Right cardiac atrium (tissue), 5 donors: Measurements from ENCODE around the gene PHF14. TPM values are rescaled to one million over a fixed set of nuclear protein-coding genes. Genes with fewer than 3 reads are reported as not detected.

ENCODE experiments used
- ATAC-seq, 2 donors: fragments of 200-7000 bp; cut with Tn5 transposase; one replicate each; pipeline versions ENCODE4 v1.8.0 to v1.9.1; 2020; ENCODE audit warnings: moderate library complexity in 2 of 2, mild to moderate bottlenecking in 1 of 2
- DNase-seq, 3 donors: peaks; one replicate each; pipeline ENCODE4 v3.0.0-alpha.2; 2020
- H3K27ac ChIP-seq: one replicate; pipeline ENCODE4 v1.5.1; 2013; ENCODE audit warnings: mild to moderate bottlenecking, low read length, control low read depth, moderate library complexity
- H3K27me3 ChIP-seq: one replicate; pipeline ENCODE4 v1.6.1; 2013; ENCODE audit not compliant: control insufficient read depth, insufficient read depth
- H3K4me1 ChIP-seq: one replicate; pipeline ENCODE4 v1.6.1; 2013; ENCODE audit warnings: low read length; ENCODE audit not compliant: control insufficient read depth, insufficient read depth
- H3K4me3 ChIP-seq: one replicate; pipeline ENCODE4 v1.5.1; 2013; ENCODE audit warnings: low read length, control low read depth
- H3K9me3 ChIP-seq: one replicate; pipeline ENCODE4 v1.6.1; 2013; ENCODE audit warnings: low read length; ENCODE audit not compliant: control insufficient read depth
- WGBS: extraction: QIAGEN DNeasy Blood & Tissue Kit; methylation state at CpG from one replicate; pipeline ENCODE4 v1.1.7; 2013; 5-methylcytosine and 5-hydroxymethylcytosine counted together
- intact Hi-C, 4 donors: fragments of 100-400 bp; cut with DNase I; formaldehyde crosslinking; loops; one replicate each; pipeline versions ENCODE4 v1.11.0 to v1.14.0; 2022 to 2023
- polyA plus RNA-seq: library from polyadenylated mRNA; stranded (reverse); fragments of 200-250 nt; gene quantifications from one replicate; pipeline ENCODE4 v1.2.3, GENCODE V29; 2013
- total RNA-seq, 4 donors: library from RNA; stranded (reverse); fragmentation: NEBNext Ultra II Directional; extraction: Animal tissue kit (Norgen Biotek cat#: 25700); gene quantifications; one replicate each; pipeline ENCODE4 v1.2.1, GENCODE V29; 2021
- donor health status: healthy with polysubstance abuse.
- donor health status: DM: no; HTN: yes; CAD: no.
- donor health status: DM: no; HTN: no; CAD: no.
- donor health status: DM: no; HTN: yes; CAD: no; lungs with severe emphysema.
- donor health status: DM: yes; HTN: yes; CAD: no.

Gene PHF14
- total and polyA plus RNA-seq, 5 donors: 9.8 to 17.3 (median 16.9) TPM

DNA sequence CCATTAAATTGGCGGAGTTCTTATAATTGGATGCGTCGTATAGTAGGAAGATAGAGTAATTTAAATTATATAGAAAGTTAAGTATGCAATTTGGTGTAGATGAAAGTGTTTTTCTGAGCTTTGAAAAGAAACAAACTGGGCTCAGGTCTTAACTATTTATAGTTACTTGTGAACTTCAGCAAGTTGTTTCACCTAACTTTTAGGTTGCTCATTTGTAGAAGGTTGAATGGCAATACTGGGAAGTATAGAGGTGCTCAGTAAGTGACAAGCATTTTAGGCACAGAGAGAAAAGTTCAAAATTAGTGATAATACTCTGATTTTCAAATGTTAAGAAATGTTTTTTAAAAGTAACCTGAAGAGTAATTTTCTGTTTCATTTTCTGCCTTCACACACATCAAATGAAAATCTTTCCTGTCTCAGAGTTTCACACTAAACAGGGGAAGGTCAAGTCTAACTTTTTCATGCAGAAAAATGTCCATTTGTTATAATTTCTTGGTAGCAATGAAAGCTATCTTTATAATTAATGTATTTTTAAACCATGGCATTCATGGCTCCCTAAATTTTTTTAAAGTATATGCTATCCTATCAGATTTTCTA lies 146.5 kb downstream of the PHF14 start:
- Histone ChIP-seq H3K4me1 (no peaks in the 10 kb centered on the region), H3K9me3 (no peaks in the 10 kb centered on the region), H3K4me3 (no peak overlapping the region), H3K27me3 (no peaks in the 10 kb centered on the region), H3K27ac (no peak overlapping the region)
- intact Hi-C loops: no loop called here
- DNase-seq (no peak), ATAC-seq (no peak)
- WGBS: 99% methylated on average over 3 of the region's 3 CpGs

- no peak overlapping the region for H3K27ac ChIP-seq
- DNase-seq: no peak
- no peak overlapping the region for H3K4me3 ChIP-seq
- H3K27me3 ChIP-seq: no peaks in the 10 kb centered on the region
- no peaks in the 10 kb centered on the region for H3K9me3 ChIP-seq
- intact Hi-C loops: no loop called here
- 95% methylated on average over 3 of the region's 3 CpGs for WGBS
- ATAC-seq: no peak
- H3K4me1 ChIP-seq: no peaks in the 10 kb centered on the region
Measured at GRCh38 chr7:11120675-11121220, 147.1 kb downstream of the PHF14 start.

DNA sequence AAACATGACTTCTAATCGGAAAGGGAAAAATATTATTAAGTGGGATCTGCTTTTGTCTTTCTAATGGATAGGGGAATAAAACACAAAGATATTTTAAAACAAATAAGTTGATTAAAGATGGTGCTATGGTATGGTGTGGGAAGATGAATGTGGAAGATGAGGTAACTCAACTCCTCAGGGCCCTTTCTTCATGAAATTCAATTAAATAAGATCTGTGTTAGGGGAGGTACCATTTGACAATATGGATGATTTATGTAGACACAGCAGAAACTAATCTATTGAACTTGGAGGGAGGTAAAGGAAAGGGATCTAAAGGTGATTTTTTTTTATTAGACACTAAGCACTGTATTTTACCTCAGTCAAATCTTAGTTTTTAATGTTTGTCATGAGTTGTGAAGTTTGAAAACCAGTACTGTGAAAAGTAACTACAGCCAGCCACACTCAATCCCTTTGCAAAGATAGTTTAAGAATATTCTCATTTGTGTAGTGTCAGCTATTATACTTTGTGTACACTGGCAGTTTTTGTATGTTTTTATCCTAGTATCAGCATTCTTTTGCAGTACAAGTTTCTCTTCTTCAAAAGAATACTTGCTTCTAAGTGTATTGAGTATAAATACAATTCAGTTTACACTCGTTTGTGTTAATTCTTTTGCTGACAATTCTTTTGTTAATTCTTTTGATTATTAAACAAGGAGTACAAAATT lies 151.3 kb downstream of the PHF14 start:
- peaks cover 2% of the 10 kb centered on the region for H3K4me1 ChIP-seq
- H3K27me3 ChIP-seq: no peaks in the 10 kb centered on the region
- DNase-seq: no peak
- H3K4me3 ChIP-seq: no peak overlapping the region
- no peak for ATAC-seq
- H3K27ac ChIP-seq: no peak overlapping the region
- H3K9me3 ChIP-seq: no peaks in the 10 kb centered on the region
- intact Hi-C loops: no loop called here
- WGBS: 81% methylated on average over 2 of the region's 2 CpGs

DNA sequence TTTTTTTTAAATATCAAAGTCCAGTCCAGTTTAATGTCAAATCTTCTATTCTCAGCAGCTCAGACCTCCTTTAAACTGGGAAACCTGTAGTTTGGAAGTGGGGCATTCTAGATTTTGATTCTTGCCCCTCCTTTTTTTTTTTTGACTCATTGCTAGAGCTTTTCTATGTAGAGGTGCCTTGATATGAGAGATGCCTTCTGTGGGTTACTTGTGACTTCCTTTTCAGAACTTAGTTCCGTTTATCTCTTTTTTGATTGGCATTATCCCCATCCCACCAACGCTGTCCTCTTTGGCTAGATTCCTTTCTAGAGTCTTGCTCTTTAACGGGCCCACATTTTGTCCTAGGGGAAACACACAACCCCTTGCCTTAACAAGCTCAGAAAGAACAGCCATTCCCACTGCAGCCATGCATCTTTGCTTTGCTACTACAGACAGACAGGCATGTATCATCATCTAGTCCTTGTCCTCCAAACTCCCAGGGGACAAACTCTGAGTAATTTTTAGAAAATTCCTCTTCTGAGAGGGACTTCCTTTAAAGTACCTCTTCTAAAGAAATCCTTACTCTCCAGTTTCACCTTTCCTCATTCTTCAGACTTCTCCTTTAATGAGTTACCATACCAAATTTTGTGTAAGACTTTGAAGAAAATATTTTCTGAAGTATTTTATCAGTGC lies 153.6 kb downstream of the PHF14 start:
- no peak for DNase-seq
- 66% methylated on average over 3 of the region's 3 CpGs for WGBS
- ATAC-seq: no peak
- no peaks in the 10 kb centered on the region for H3K9me3 ChIP-seq
- no peak overlapping the region for H3K4me3 ChIP-seq
- intact Hi-C loops: no loop called here
- no peak overlapping the region for H3K27ac ChIP-seq
- H3K27me3 ChIP-seq: no peaks in the 10 kb centered on the region
- peaks cover 2% of the 10 kb centered on the region for H3K4me1 ChIP-seq

- no peak overlapping the region for H3K4me3 ChIP-seq
- intact Hi-C loops: no loop called here
- no peaks in the 10 kb centered on the region for H3K9me3 ChIP-seq
- H3K27me3 ChIP-seq: no peaks in the 10 kb centered on the region
- ATAC-seq: no peak
- no peak overlapping the region for H3K27ac ChIP-seq
- peaks cover 2% of the 10 kb centered on the region for H3K4me1 ChIP-seq
- DNase-seq: no peak
Measured at GRCh38 chr7:11127988-11128387, 154.3 kb downstream of the PHF14 start.

- intact Hi-C loops: no loop called here
- ATAC-seq (no peak), DNase-seq (no peak)
- Histone ChIP-seq H3K4me1 (peaks cover 2% of the 10 kb centered on the region), H3K27me3 (no peaks in the 10 kb centered on the region), H3K4me3 (no peak overlapping the region), H3K27ac (no peak overlapping the region), H3K9me3 (no peaks in the 10 kb centered on the region)
- WGBS: 90% methylated on average over 4 of the region's 4 CpGs
Measured at GRCh38 chr7:11128498-11128897, 154.8 kb downstream of the PHF14 start.

DNA sequence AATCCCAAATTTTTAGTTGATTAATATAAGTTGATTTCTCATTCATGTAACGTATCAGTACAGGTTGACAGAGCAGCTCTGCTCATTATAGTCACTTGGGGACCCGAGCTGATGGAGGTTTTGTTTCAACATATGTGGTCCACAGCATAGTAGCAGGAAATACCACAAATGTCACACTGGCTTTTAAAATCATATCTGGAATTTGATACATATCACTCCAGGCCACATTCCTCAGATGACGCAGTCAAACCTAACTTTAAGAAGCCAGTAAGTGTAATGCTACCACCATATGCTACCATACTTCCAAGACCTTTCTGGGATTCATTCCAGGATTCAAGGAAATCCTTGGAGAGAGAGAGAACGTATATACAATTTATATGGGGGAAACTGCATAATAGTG lies 156.3 kb downstream of the PHF14 start:
- intact Hi-C loops: no loop called here
- no peak for DNase-seq
- 86% methylated on average over 4 of the region's 4 CpGs for WGBS
- Histone ChIP-seq H3K9me3 (no peaks in the 10 kb centered on the region), H3K4me1 (peaks cover 2% of the 10 kb centered on the region), H3K27ac (no peak overlapping the region), H3K27me3 (no peaks in the 10 kb centered on the region), H3K4me3 (no peak overlapping the region)
- no peak for ATAC-seq

DNA sequence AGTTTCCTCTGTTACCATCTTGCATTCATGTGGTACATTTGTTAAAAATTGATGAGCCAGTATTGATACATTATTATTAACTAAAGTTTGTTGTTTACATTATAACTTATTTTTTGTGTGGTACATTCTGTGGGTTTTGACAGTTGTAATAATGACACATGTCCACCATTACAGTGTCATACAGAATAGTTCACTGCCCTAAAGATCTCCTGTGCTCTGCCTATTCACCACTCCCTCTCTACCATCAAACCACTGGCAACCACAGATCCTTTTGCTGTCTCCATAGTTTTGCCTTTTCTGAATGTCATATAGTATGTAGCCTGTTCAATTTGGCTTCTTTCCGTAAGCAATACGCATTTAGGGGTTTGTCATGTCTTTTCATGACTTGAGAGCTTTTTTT lies 156.9 kb downstream of the PHF14 start:
- 97% methylated on average over 2 of the region's 2 CpGs for WGBS
- no peak overlapping the region for H3K27ac ChIP-seq
- H3K4me1 ChIP-seq: peaks cover 2% of the 10 kb centered on the region
- intact Hi-C loops: no loop called here
- no peak for ATAC-seq
- H3K9me3 ChIP-seq: no peaks in the 10 kb centered on the region
- DNase-seq: no peak
- no peak overlapping the region for H3K4me3 ChIP-seq
- H3K27me3 ChIP-seq: no peaks in the 10 kb centered on the region

DNA sequence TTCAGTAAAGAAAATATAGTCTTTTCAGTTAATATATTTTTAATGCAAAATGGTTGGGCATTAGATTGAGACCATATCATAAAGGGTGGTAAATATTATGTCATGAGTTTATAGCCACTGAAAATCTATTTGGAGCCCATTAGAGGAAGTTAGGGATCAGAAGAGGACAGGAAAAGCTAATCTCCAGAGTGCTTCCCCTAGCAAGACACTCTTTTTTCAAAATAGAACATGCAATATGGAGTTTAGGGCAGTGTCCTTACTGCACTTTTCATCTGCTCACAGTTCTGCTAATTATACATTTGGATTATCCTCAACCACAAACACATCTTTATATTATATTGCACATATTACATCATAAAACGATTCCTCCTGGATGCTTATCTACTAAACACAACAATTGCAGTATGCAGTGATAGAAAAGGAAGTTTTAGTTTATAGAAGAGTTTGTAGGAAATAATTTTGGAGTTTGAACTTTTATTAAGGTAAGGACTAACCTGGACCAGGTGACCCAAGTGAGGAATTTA lies 159.8 kb downstream of the PHF14 start:
- Histone ChIP-seq H3K9me3 (no peaks in the 10 kb centered on the region), H3K4me1 (no peaks in the 10 kb centered on the region), H3K27me3 (no peaks in the 10 kb centered on the region), H3K4me3 (no peak overlapping the region), H3K27ac (no peak overlapping the region)
- DNase-seq: no peak
- intact Hi-C loops: no loop called here
- 50% methylated on average over 1 of the region's 1 CpG for WGBS
- no peak for ATAC-seq

- Histone ChIP-seq H3K27ac (no peak overlapping the region), H3K27me3 (no peaks in the 10 kb centered on the region), H3K4me3 (no peak overlapping the region), H3K4me1 (no peaks in the 10 kb centered on the region), H3K9me3 (no peaks in the 10 kb centered on the region)
- WGBS: 94% methylated on average over 3 of the region's 3 CpGs
- intact Hi-C loops: no loop called here
- no peak for ATAC-seq
- no peak for DNase-seq
Measured at GRCh38 chr7:11135573-11135972, 161.9 kb downstream of the PHF14 start.

DNA sequence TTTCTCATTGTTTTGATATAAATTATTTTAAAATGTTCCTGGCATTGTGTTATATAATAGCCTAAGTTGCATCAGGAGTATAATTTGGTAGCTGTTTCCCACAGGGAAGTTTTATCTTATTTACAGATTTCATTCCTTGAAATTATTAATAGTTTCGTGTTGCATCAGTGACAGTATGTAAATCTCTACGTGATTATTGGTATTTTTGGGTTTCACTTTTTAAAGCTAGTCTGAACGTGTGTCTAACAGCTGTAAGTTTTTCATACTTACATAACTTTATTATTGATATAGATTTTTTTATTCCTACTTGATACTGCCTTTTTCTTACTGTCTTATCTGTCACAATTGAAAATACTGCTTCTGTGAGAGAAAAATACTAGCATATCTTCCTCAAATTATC lies 167.9 kb downstream of the PHF14 start:
- Histone ChIP-seq H3K9me3 (no peaks in the 10 kb centered on the region), H3K4me3 (no peak overlapping the region), H3K27ac (no peak overlapping the region), H3K4me1 (no peaks in the 10 kb centered on the region), H3K27me3 (no peaks in the 10 kb centered on the region)
- DNase-seq (no peak), ATAC-seq (no peak)
- WGBS: 63% methylated on average over 3 of the region's 3 CpGs
- intact Hi-C loops: no loop called here
